Measurements from ENCODE around the gene ARHGAP15. TPM values are rescaled to one million over a fixed set of nuclear protein-coding genes. Genes with fewer than 3 reads are reported as not detected.

Gene ARHGAP15
- total and polyA plus RNA-seq, 2 experiments from 2014 or later: 0.26 TPM; not detected in 1

- H3K4me1 Mint-ChIP-seq: peaks cover 10% of the 10 kb centered on the region; the same call in 2 of the 3 replicates
Observed at GRCh38 chr2:143165291-143165690, 36.1 kb downstream of the ARHGAP15 start.

More at GRCh38 chr2:143165291-143165690, 36.1 kb downstream of the ARHGAP15 start:
- TF ChIP-seq CTCF (conservative IDR thresholded peaks at IDR 0.05; ENCODE audit: low read depth in 2 of 2) (no peak), JUNB (IDR thresholded peaks at IDR 0.05; ENCODE audit: unreplicated experiment) (no peak), ZNF462 (CRISPR knock-in tag; IDR thresholded peaks at IDR 0.05) (no peak), EZH2 (IDR thresholded peaks at IDR 0.05; ENCODE audit: low read depth, unreplicated experiment) (no peak), ZNF331 (CRISPR knock-in tag; IDR thresholded peaks at IDR 0.05; ENCODE audit: low read depth) (no peak), REST (IDR thresholded peaks at IDR 0.05; ENCODE audit: unreplicated experiment) (no peak), STAT1 (IDR thresholded peaks at IDR 0.05; ENCODE audit: unreplicated experiment) (no peak), POLR2AphosphoS5 (IDR thresholded peaks at IDR 0.05; ENCODE audit: low read depth) (no peak), ETS1 (IDR thresholded peaks at IDR 0.05) (no peak), ZNF114 (CRISPR knock-in tag; IDR thresholded peaks at IDR 0.05) (no peak), NANOG (IDR thresholded peaks at IDR 0.05; ENCODE audit: borderline replicate concordance) (no peak), EZH2phosphoT487 (IDR thresholded peaks at IDR 0.05; ENCODE audit: unreplicated experiment) (no peak), CREB1 (CRISPR knock-in tag; IDR thresholded peaks at IDR 0.05; ENCODE audit: low read depth) (no peak)
- Histone ChIP-seq H3K27ac (ENCODE audit: low read depth) (no peak overlapping the region), H4K20me1 (replicated peaks; ENCODE audit: insufficient read depth) (no peaks in the 10 kb centered on the region), H3K9me2 (ENCODE audit: insufficient read depth) (no peaks in the 10 kb centered on the region), H3K4me1 (ENCODE audit: insufficient read depth) (peaks cover 9% of the 10 kb centered on the region), H3K79me2 (replicated peaks; ENCODE audit: insufficient read depth) (no peaks in the 10 kb centered on the region), H3K4me2 (no peak overlapping the region), H3K27me3 (ENCODE audit: insufficient read depth) (no peaks in the 10 kb centered on the region), H3K36me3 (ENCODE audit: insufficient read depth) (no peaks in the 10 kb centered on the region), H2AFZ (no peak overlapping the region), H3K4me3 (no peak overlapping the region), H3F3A (replicated peaks; ENCODE audit: low read depth) (no peaks in the 10 kb centered on the region)
- no peaks in the 10 kb centered on the region for H3K36me3 Mint-ChIP-seq (ENCODE audit: low read depth)
- no peak overlapping the region for H3K27ac Mint-ChIP-seq
- no peak overlapping the region for H3K4me3 Mint-ChIP-seq
- DNase-seq (ENCODE audit: low spot score): no peak
- H3K9me3 Mint-ChIP-seq: no peaks in the 10 kb centered on the region
- no peaks in the 10 kb centered on the region for H3K27me3 Mint-ChIP-seq (ENCODE audit: insufficient read depth, low read depth, poor library complexity)
- ATAC-seq: no peak

Measured in GM23338 (cell line).